Measurements from ENCODE around the gene LATS2. TPM values are rescaled to one million over a fixed set of nuclear protein-coding genes. Genes with fewer than 3 reads are reported as not detected.
"Not testable (repeated sequence)": the region's sequence is repeated elsewhere in the genome, so short reads cannot be mapped to it uniquely, and the experiment has no call there.

LATS2 gene
- total RNA-seq, 1 experiment from 2014 or later = 18.8 TPM

DNA sequence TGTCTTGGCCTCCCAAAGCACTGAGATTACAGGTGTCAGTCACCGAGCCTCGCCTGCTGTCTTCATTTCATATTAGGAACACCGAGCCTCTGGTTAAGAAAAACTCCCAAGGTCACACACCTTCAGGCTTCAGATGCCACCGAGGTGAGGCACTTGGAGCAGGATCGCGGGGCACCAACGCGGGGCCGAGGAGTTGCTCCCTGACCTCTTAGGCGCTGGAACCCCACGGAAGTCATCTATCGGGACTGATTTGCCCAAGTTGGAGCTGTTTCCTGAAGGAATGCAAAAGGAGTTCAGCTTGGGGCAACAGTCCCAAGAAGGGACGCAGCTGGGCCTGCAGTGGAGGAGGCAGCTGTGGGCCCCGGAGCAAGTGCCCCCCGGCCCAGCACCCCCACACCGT is 108.5 kb downstream of the LATS2 start:
- Histone ChIP-seq H3K9me2 (ENCODE audit: insufficient read depth) (no peaks in the 10 kb centered on the region), H4K20me1 (ENCODE audit: insufficient read depth) (no peaks in the 10 kb centered on the region), H3K4me3 (replicated peaks in 1 of 2; ENCODE audit: low read depth in 1 of 2, low read length in 2 of 2) (no peak overlapping the region), H3K4me1 (ENCODE audit: control insufficient read depth in 1 of 2, insufficient read depth in 2 of 2, low read length in 2 of 2) (no peaks in the 10 kb centered on the region), H3K27me3 (ENCODE audit: insufficient read depth, low read length) (no peaks in the 10 kb centered on the region), H3K4me2 (ENCODE audit: low read length) (no peak overlapping the region), H3K9me3 (ENCODE audit: control insufficient read depth in 1 of 2, insufficient read depth in 1 of 2, low read depth in 1 of 2, low read length in 2 of 2) (no peaks in the 10 kb centered on the region), H3K27ac (ENCODE audit: low read depth, low read length) (no peak overlapping the region), H3K36me3 (ENCODE audit: control insufficient read depth in 1 of 2, insufficient read depth in 2 of 2, low read length in 2 of 2) (no peaks in the 10 kb centered on the region), H3K79me2 (ENCODE audit: insufficient read depth, low read length) (no peaks in the 10 kb centered on the region), H3K9ac (ENCODE audit: low read length) (no peak overlapping the region), H2AFZ (ENCODE audit: low read depth, low read length, poor library complexity, severe bottlenecking) (no peak overlapping the region)
- ChIA-PET RAD21 (ENCODE audit: low non-redundant PET in 1 of 2, low total read pairs in 2 of 2, uncharacterized antibody in 2 of 2, unreplicated experiment in 2 of 2) (no interaction called here), POLR2A (no interaction called here), CTCF (interaction anchor here (1.2 kb wide), 1 partner anchor 10 kb away, joined by 5 read pairs; no protein-coding TSS in a partner anchor)
- ATAC-seq (no peak), DNase-seq (ENCODE audit: low read depth, low spot score) (no peak)
- no TSS peak for BruUV-seq (replicated peaks)
- intact Hi-C loops (cut with micrococcal nuclease) = no loop called here
- TF ChIP-seq EZH2phosphoT487 (IDR thresholded peaks at IDR 0.05; ENCODE audit: borderline replicate concordance) = no peak
- no peak for TF ChIP-seq JUND (IDR thresholded peaks at IDR 0.05)
- TF ChIP-seq ATF3 (IDR thresholded peaks at IDR 0.05) = no peak
- TF ChIP-seq POLR2AphosphoS5 (IDR thresholded peaks at IDR 0.05; ENCODE audit: low read depth, low read length) = no peak
- no peak for TF ChIP-seq ELF1 (IDR thresholded peaks at IDR 0.05; ENCODE audit: borderline replicate concordance, low read depth)
- TF ChIP-seq ZNF274 (IDR thresholded peaks at IDR 0.05; ENCODE audit: low read depth, low read length) = no peak
- TF ChIP-seq EZH2 (IDR thresholded peaks at IDR 0.05) = no peak
- TF ChIP-seq SIN3A (IDR thresholded peaks at IDR 0.05; ENCODE audit: low read depth) = no peak
- TF ChIP-seq EGR1 (IDR thresholded peaks at IDR 0.05; ENCODE audit: low read depth) = no peak

DNA sequence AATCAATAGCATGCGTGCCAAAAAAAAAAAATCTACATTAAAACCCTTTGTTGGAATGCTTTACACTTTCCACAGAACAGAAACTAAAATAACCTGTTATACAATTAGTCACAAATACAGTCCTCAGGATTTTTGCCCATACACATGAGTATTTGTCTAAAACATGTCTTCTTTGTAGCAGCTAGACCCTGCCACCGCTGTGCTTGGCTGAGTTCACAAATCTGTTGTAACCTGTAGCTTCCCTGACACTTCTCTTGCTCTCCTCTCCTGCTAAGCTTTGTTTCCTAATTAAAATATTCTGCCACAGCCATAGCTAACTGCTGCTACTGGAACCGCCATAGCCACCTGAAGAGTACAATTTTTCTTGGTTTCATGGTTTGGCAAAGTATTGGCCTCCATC is 113.4 kb downstream of the LATS2 start:
- ATAC-seq; H3K9me3 ChIP-seq (ENCODE audit: control insufficient read depth in 1 of 2, insufficient read depth in 1 of 2, low read depth in 1 of 2, low read length in 2 of 2); POLR2A ChIA-PET; BruUV-seq (replicated peaks); intact Hi-C loops (cut with micrococcal nuclease); H3K4me3 ChIP-seq (replicated peaks in 1 of 2; ENCODE audit: low read depth in 1 of 2, low read length in 2 of 2); H3K4me1 ChIP-seq (ENCODE audit: control insufficient read depth in 1 of 2, insufficient read depth in 2 of 2, low read length in 2 of 2); H3K4me2 ChIP-seq (ENCODE audit: low read length); H3K79me2 ChIP-seq (ENCODE audit: insufficient read depth, low read length); CTCF ChIA-PET; DNase-seq (ENCODE audit: low read depth, low spot score); H3K9me2 ChIP-seq (ENCODE audit: insufficient read depth); H4K20me1 ChIP-seq (ENCODE audit: insufficient read depth); H2AFZ ChIP-seq (ENCODE audit: low read depth, low read length, poor library complexity, severe bottlenecking); H3K9ac ChIP-seq (ENCODE audit: low read length); H3K36me3 ChIP-seq (ENCODE audit: control insufficient read depth in 1 of 2, insufficient read depth in 2 of 2, low read length in 2 of 2); H3K27ac ChIP-seq (ENCODE audit: low read depth, low read length); H3K27me3 ChIP-seq (ENCODE audit: insufficient read depth, low read length); RAD21 ChIA-PET (ENCODE audit: low non-redundant PET in 1 of 2, low total read pairs in 2 of 2, uncharacterized antibody in 2 of 2, unreplicated experiment in 2 of 2): not testable (repeated sequence)

Measured in HCT116 (cell line).